Measurements from ENCODE around the gene ST6GALNAC3. TPM values are rescaled to one million over a fixed set of nuclear protein-coding genes. Genes with fewer than 3 reads are reported as not detected.
"Not testable (repeated sequence)": the region's sequence is repeated elsewhere in the genome, so short reads cannot be mapped to it uniquely, and the experiment has no call there.

ST6GALNAC3 gene
- total RNA-seq, 2 donors from 2014 or later, result 0.24 to 0.30 TPM

GRCh38 chr1:76106719-76107235 lies 32.2 kb downstream of the ST6GALNAC3 start:
- Mint-ChIP-seq H3K9me3 (no peaks in the 10 kb centered on the region), H3K27ac (no peak overlapping the region), H3K27me3 (peaks cover 33% of the 10 kb centered on the region), H3K4me3 (no peak overlapping the region), H3K36me3 (ENCODE audit: low read depth) (no peaks in the 10 kb centered on the region), H3K4me1 (no peaks in the 10 kb centered on the region)
- ATAC-seq (replicated peaks), result no peak

- Mint-ChIP-seq H3K36me3 (ENCODE audit: low read depth) (no peaks in the 10 kb centered on the region), H3K4me1 (no peaks in the 10 kb centered on the region), H3K27ac (no peak overlapping the region), H3K9me3 (no peaks in the 10 kb centered on the region), H3K27me3 (peaks cover 18% of the 10 kb centered on the region), H3K4me3 (no peak overlapping the region)
- ATAC-seq (replicated peaks), result no peak
Measured at GRCh38 chr1:76109404-76109803, 34.9 kb downstream of the ST6GALNAC3 start.

DNA sequence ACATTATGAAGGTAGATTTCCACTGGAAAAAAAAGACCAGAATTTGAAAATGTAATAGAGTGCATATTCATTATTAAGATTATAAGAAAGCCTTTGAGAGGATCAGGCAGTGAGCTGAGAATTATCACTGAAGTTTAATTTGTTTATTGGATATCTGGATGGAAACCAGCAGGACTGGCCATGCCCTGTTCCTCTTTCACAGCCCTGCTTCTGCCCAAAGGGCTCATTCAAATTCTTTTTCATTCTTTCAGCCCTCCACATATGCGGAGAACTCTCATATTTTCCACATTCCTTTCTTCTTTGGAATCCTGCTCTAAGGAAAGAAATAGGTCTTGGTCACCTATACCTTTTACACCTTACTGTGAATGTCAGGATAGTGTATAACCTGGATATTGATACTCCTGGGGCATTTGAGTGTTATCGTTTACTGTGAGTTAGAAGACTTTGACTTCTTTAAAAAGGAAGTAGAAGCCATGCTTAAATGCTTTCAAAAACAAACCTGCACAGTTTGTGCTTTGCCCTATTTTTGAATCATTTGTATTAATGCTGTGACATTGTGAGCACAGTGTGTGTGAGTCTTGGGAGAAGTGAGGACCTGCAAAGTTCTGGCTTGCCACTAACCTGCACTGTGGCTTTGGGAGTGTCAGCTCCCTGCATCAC lies 35.5 kb downstream of the ST6GALNAC3 start:
- H3K27me3 Mint-ChIP-seq, result peaks cover 17% of the 10 kb centered on the region

DNA sequence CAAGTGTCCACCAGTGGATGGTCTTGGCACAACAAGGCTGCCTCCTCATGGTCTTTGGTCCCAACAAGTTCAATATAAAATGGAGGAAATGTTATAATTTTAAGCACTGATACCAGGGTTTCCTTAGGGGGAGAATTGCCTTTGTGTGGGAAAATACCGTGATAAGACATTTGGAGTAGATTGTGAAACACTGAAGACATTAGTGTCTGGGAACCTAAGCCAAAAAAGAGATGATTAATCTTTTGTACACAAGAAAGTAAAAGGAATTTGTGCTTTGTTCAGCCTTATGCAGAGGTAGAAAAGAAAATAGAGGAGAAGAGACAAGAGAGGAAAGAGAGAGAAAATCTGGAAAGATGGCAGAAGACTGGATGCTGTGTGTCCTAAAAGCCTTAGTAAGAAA lies 36.1 kb downstream of the ST6GALNAC3 start:
- Mint-ChIP-seq H3K36me3 (ENCODE audit: low read depth) (no peaks in the 10 kb centered on the region), H3K27ac (no peak overlapping the region), H3K9me3 (no peaks in the 10 kb centered on the region), H3K4me3 (no peak overlapping the region), H3K27me3 (peaks cover 17% of the 10 kb centered on the region), H3K4me1 (no peaks in the 10 kb centered on the region)
- no peak for ATAC-seq (replicated peaks)

More for the DNA sequence above, 35.5 kb downstream of the ST6GALNAC3 start:
- Mint-ChIP-seq H3K36me3 (ENCODE audit: low read depth) (no peaks in the 10 kb centered on the region), H3K27ac (no peak overlapping the region), H3K9me3 (no peaks in the 10 kb centered on the region), H3K4me1 (no peaks in the 10 kb centered on the region), H3K4me3 (no peak overlapping the region)
- no peak for ATAC-seq (replicated peaks)

GRCh38 chr1:76112321-76112720 lies 37.8 kb downstream of the ST6GALNAC3 start:
- H3K4me1 Mint-ChIP-seq; ATAC-seq (replicated peaks): not testable (repeated sequence)

GRCh38 chr1:76113446-76113845 lies 38.9 kb downstream of the ST6GALNAC3 start:
- Mint-ChIP-seq H3K4me3 (no peak overlapping the region), H3K27ac (no peak overlapping the region), H3K27me3 (peaks cover 14% of the 10 kb centered on the region), H3K36me3 (ENCODE audit: low read depth) (no peaks in the 10 kb centered on the region), H3K9me3 (no peaks in the 10 kb centered on the region), H3K4me1 (no peaks in the 10 kb centered on the region)
- ATAC-seq (replicated peaks), result no peak

More at GRCh38 chr1:76112321-76112720, 37.8 kb downstream of the ST6GALNAC3 start:
- not testable (repeated sequence) for H3K27ac Mint-ChIP-seq; H3K36me3 Mint-ChIP-seq (ENCODE audit: low read depth); H3K9me3 Mint-ChIP-seq; H3K4me3 Mint-ChIP-seq
- H3K27me3 Mint-ChIP-seq, result peaks cover 20% of the 10 kb centered on the region

GRCh38 chr1:76115171-76115570 lies 40.6 kb downstream of the ST6GALNAC3 start:
- no peaks in the 10 kb centered on the region for H3K36me3 Mint-ChIP-seq (ENCODE audit: low read depth)
- no peaks in the 10 kb centered on the region for H3K4me1 Mint-ChIP-seq
- H3K9me3 Mint-ChIP-seq, result no peaks in the 10 kb centered on the region
- H3K27me3 Mint-ChIP-seq, result peaks cover 7% of the 10 kb centered on the region
- no peak overlapping the region for H3K4me3 Mint-ChIP-seq
- ATAC-seq (replicated peaks), result no peak
- H3K27ac Mint-ChIP-seq, result no peak overlapping the region

GRCh38 chr1:76121850-76122249 lies 47.3 kb downstream of the ST6GALNAC3 start:
- Mint-ChIP-seq H3K36me3 (ENCODE audit: low read depth) (no peaks in the 10 kb centered on the region), H3K9me3 (no peaks in the 10 kb centered on the region), H3K27me3 (peaks cover 5% of the 10 kb centered on the region), H3K27ac (no peak overlapping the region), H3K4me3 (no peak overlapping the region), H3K4me1 (no peaks in the 10 kb centered on the region)
- no peak for ATAC-seq (replicated peaks)

DNA sequence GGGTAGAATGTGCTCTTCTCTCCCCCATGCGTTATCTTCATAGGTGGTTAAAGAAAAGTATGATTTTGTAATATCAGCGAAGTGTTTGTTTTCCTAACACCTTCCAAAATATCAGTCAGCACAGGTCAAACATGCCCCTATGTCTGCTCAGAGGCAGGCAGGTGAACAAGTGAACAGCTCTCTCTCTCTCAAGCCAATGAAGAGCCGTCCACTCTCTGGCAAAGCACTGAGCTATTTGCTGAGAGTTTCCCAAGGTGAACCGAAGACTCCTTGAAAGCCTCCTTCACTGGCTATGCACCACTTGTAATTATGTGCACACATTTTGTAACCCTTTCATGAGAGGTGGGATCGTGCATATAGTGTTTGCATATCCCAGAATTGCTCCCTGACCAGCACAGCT lies 47.7 kb downstream of the ST6GALNAC3 start:
- no peak for ATAC-seq (replicated peaks)
- no peaks in the 10 kb centered on the region for H3K9me3 Mint-ChIP-seq
- H3K36me3 Mint-ChIP-seq (ENCODE audit: low read depth), result no peaks in the 10 kb centered on the region
- no peak overlapping the region for H3K27ac Mint-ChIP-seq
- peaks cover 5% of the 10 kb centered on the region for H3K27me3 Mint-ChIP-seq
- no peak overlapping the region for H3K4me3 Mint-ChIP-seq
- no peaks in the 10 kb centered on the region for H3K4me1 Mint-ChIP-seq

DNA sequence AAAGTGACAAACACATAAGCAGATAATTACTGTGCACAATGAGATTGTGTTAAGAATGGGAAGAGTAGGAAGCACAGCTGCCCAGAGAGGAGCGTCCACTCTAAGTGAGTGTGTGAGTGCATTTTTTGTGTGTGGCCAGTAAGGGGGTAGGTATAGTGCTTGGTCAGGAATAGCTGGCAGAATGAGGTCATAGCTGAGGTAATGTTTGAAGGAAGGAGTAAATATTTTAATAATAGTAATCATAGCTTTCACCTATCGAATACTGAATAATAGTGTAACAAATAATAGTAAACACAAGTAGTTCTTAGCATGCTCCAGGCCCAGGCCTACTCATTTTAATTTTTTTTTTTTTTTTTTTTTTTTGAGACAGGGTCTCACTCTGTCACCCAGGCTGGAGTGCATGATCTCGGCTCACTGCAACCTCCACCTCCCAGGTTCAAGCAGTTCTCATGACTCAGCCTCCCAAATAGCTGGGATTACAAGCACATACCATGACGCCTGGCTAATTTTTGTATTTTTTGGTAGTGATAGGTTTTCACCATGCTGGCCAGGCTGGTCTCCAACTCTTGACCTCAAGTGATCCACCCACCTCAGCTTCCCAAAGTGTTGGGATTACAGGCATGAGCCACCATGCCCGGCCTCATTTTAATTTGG lies 49.0 kb downstream of the ST6GALNAC3 start:
- not testable (repeated sequence) for H3K27ac Mint-ChIP-seq; ATAC-seq (replicated peaks); H3K4me1 Mint-ChIP-seq; H3K36me3 Mint-ChIP-seq (ENCODE audit: low read depth); H3K27me3 Mint-ChIP-seq; H3K4me3 Mint-ChIP-seq; H3K9me3 Mint-ChIP-seq

DNA sequence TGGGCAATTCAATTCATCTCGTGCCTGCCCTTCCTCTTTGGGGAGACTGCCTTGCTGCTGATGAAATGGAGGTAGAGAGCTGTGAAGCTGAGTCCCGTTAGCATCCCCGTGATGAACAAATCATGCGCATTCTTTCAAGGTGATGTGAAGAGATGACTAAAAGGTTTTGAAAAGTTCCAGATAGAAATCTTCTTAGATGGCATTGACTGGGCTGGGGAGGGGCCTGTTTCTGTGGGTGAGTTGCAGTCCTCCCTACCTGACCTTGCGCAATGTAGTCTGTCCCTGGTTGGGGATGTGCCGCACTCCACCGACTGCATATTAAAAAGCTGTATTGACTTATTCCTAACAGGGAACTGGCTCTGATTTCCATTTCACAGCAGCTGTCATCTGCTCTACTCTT lies 49.6 kb downstream of the ST6GALNAC3 start:
- H3K27ac Mint-ChIP-seq, result no peak overlapping the region
- H3K4me3 Mint-ChIP-seq, result no peak overlapping the region
- H3K27me3 Mint-ChIP-seq, result peaks cover 5% of the 10 kb centered on the region
- no peaks in the 10 kb centered on the region for H3K36me3 Mint-ChIP-seq (ENCODE audit: low read depth)
- no peak for ATAC-seq (replicated peaks)
- no peaks in the 10 kb centered on the region for H3K4me1 Mint-ChIP-seq
- H3K9me3 Mint-ChIP-seq, result no peaks in the 10 kb centered on the region

GRCh38 chr1:76125473-76126219 lies 51.1 kb downstream of the ST6GALNAC3 start:
- no peaks in the 10 kb centered on the region for H3K36me3 Mint-ChIP-seq (ENCODE audit: low read depth)
- no peak for ATAC-seq (replicated peaks)

DNA sequence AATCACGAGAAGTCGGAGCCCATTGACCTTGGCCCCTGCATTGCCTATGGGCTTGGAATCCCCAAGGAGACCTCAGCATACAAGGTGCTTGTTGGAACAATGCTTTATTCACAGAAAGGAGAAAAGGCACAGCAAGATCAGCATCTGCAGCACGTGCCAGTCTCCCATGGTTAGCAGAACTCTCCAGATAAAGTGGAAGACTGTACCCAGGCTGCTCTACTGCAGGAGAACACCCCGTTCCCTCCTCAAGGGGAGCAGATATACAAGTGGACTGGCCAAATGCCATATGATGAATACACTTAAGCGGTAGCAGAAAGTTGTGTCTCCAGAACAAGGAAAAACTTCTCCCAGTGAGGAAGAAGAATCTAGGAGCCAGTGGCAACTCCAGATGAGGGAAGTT lies 53.5 kb downstream of the ST6GALNAC3 start:
- Mint-ChIP-seq H3K4me1 (no peaks in the 10 kb centered on the region), H3K27me3 (no peaks in the 10 kb centered on the region), H3K27ac (no peak overlapping the region), H3K9me3 (no peaks in the 10 kb centered on the region), H3K36me3 (ENCODE audit: low read depth) (no peaks in the 10 kb centered on the region), H3K4me3 (no peak overlapping the region)
- ATAC-seq (replicated peaks), result no peak

More at GRCh38 chr1:76125473-76126219, 51.1 kb downstream of the ST6GALNAC3 start:
- Mint-ChIP-seq H3K9me3 (no peaks in the 10 kb centered on the region), H3K4me1 (no peaks in the 10 kb centered on the region), H3K27me3 (peaks cover 5% of the 10 kb centered on the region), H3K27ac (no peak overlapping the region), H3K4me3 (no peak overlapping the region)

DNA sequence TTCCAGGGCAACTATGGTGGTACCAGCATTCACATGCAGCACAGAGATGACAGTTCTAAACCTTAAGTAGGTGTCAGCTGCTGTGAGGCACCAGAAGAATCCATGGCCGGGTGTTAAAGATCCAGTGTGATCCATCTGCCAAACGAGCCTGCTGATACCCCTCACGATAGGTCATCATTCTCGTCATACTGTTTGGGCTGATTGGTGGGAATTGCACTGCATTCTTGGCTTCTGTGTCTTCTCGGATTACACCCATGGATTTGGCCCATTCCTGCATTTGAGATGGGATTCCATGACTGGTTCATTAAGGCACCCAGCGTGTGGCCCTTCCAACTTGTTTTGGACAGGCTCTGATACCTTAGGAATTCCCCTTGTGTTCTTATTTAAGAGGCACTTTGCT lies 55.2 kb downstream of the ST6GALNAC3 start:
- Mint-ChIP-seq H3K9me3 (no peaks in the 10 kb centered on the region), H3K4me1 (no peaks in the 10 kb centered on the region), H3K27ac (no peak overlapping the region), H3K36me3 (ENCODE audit: low read depth) (no peaks in the 10 kb centered on the region), H3K27me3 (no peaks in the 10 kb centered on the region), H3K4me3 (no peak overlapping the region)
- ATAC-seq (replicated peaks), result no peak

DNA sequence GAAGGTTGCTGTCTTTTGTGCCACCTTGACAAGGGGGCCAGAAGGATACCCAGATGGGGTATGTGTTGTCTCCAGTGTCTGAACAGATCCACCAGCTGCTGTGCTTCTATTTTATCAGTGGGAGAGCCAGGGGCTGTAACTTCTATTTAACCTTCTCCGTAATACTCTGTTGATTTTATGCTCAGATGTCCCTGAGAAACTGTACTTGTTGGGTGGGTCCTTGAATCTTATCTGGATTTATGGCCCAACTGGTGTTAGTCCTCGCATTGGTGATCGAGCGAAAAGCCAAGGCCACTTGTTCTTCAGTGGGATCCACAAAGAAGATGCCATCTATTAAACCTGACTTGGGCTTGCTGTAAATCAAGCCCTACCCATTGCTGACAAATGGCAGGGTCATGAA lies 56.4 kb downstream of the ST6GALNAC3 start:
- no peaks in the 10 kb centered on the region for H3K36me3 Mint-ChIP-seq (ENCODE audit: low read depth)
- ATAC-seq (replicated peaks), result no peak
- H3K4me3 Mint-ChIP-seq, result no peak overlapping the region
- no peaks in the 10 kb centered on the region for H3K27me3 Mint-ChIP-seq
- H3K4me1 Mint-ChIP-seq, result no peaks in the 10 kb centered on the region
- no peak overlapping the region for H3K27ac Mint-ChIP-seq
- H3K9me3 Mint-ChIP-seq, result no peaks in the 10 kb centered on the region
